ENCODE data around the gene CDC5L. TPM values are rescaled to one million over a fixed set of nuclear protein-coding genes. Genes with fewer than 3 reads are reported as not detected.

The CDC5L gene
- total RNA-seq, 1 donor from 2014 or later, result 16.5 TPM

DNA sequence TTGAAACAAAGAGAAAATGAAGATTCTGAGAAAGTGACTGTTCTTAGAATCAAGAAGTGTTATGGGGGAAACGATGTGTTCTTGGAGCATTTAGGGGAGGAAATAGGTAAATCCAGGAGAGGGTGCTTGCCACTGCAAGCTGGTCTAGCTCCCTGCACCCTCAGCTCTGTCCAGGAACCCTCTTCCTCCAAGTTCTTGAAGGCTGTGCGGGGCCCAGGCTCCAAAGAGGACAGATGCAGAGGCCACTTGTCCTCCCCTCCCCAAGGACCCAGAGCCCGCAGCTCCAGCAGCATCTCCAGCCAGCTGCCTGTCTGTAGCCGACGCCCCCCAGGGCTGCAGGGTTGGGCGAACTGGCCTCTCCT, 87.9 kb downstream of the CDC5L start:
- Histone ChIP-seq H3K27me3 (no peaks in the 10 kb centered on the region), H3K4me1 (peaks cover 4% of the 10 kb centered on the region), H3K9me3 (no peaks in the 10 kb centered on the region), H3K27ac (no peak overlapping the region), H3K36me3 (no peaks in the 10 kb centered on the region), H3K4me3 (no peak overlapping the region)
- DNase-seq (ENCODE audit: extremely low spot score in 2 of 2), result no peak
- intact Hi-C loops (cut with DNase I), result loop anchor here (10.0 kb wide), 1 partner anchor 1239 kb away; no protein-coding TSS in a partner anchor
- TF ChIP-seq POLR2AphosphoS5 (IDR thresholded peaks at IDR 0.05; ENCODE audit: insufficient read depth in 1 of 2, low read depth in 1 of 2) (no peak), POLR2A (IDR thresholded peaks at IDR 0.05) (no peak)
- TF ChIP-seq, protein P1, sequence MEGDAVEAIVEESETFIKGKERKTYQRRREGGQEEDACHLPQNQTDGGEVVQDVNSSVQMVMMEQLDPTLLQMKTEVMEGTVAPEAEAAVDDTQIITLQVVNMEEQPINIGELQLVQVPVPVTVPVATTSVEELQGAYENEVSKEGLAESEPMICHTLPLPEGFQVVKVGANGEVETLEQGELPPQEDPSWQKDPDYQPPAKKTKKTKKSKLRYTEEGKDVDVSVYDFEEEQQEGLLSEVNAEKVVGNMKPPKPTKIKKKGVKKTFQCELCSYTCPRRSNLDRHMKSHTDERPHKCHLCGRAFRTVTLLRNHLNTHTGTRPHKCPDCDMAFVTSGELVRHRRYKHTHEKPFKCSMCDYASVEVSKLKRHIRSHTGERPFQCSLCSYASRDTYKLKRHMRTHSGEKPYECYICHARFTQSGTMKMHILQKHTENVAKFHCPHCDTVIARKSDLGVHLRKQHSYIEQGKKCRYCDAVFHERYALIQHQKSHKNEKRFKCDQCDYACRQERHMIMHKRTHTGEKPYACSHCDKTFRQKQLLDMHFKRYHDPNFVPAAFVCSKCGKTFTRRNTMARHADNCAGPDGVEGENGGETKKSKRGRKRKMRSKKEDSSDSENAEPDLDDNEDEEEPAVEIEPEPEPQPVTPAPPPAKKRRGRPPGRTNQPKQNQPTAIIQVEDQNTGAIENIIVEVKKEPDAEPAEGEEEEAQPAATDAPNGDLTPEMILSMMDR (IDR thresholded peaks at IDR 0.05), result no peak

DNA sequence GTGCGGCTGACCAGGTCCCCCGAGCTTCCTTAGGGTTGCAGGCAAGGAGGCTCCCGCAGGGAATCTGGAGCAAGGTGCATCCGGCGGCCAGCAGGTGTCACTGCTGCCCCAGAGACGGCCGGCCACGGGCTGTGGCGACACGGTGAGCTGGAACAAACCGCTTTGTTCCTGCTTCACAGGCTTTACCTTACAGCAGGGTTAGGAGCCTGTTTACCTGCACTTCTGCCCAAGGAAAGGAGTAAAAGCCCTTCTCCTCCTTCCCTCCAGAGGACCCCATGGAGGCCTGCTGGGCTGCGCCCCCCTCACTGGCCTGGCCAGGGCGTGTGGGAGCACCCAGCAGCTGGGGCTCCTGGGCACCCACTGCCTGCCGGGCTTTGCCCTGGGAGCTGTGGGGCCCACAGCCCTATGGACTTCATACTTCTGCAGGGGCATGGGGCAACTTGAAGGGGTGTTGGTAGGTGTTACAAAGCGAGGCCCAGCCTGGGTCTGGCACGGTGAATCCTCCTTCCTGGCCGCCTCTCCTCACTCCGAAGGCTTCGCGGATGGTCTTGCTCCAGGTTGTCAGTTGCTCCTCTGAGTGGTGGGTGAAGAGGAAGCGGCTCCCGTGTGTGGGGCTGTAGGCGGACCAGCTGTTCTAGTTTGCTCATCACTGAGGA, 88.4 kb downstream of the CDC5L start:
- Histone ChIP-seq H3K36me3 (no peaks in the 10 kb centered on the region), H3K4me3 (no peak overlapping the region), H3K27me3 (no peaks in the 10 kb centered on the region), H3K4me1 (peaks cover 4% of the 10 kb centered on the region), H3K27ac (no peak overlapping the region), H3K9me3 (no peaks in the 10 kb centered on the region)
- TF ChIP-seq, protein P1 (IDR thresholded peaks at IDR 0.05), result peak; percentile 78 to 87 (median 84)
- no peak for TF ChIP-seq POLR2A (IDR thresholded peaks at IDR 0.05)
- peak; percentile 18 to 31 for TF ChIP-seq POLR2AphosphoS5 (IDR thresholded peaks at IDR 0.05; ENCODE audit: insufficient read depth in 1 of 2, low read depth in 1 of 2)
- no peak for DNase-seq (ENCODE audit: extremely low spot score in 2 of 2)
- intact Hi-C loops (cut with DNase I), result loop anchor here (10.0 kb wide), 1 partner anchor 1239 kb away; no protein-coding TSS in a partner anchor

DNA sequence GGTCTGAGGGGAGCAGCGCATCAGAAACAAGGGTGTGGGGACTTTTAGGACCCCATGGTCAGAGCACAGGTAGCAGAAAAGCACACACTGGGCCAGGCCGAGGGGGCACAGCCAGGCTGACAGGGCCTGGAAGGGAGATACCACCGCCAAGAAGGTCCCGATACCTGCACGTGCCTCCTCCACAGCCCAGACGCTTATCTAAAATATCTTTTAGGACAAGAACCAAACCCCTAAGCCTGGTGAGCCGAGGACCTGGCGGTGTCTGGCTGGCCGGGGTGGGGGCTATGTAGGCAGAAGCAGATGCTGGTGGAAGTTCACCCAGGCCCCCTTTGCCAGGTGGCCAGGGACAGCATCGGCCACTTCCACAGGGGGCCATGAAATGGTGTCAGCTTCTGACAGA, 89.3 kb downstream of the CDC5L start:
- TF ChIP-seq POLR2A (IDR thresholded peaks at IDR 0.05) (no peak), POLR2AphosphoS5 (IDR thresholded peaks at IDR 0.05; ENCODE audit: insufficient read depth in 1 of 2, low read depth in 1 of 2) (no peak)
- TF ChIP-seq, protein P1 (IDR thresholded peaks at IDR 0.05), result no peak
- intact Hi-C loops (cut with DNase I), result loop anchor here (10.0 kb wide), 1 partner anchor 1238 kb away; no protein-coding TSS in a partner anchor

DNA sequence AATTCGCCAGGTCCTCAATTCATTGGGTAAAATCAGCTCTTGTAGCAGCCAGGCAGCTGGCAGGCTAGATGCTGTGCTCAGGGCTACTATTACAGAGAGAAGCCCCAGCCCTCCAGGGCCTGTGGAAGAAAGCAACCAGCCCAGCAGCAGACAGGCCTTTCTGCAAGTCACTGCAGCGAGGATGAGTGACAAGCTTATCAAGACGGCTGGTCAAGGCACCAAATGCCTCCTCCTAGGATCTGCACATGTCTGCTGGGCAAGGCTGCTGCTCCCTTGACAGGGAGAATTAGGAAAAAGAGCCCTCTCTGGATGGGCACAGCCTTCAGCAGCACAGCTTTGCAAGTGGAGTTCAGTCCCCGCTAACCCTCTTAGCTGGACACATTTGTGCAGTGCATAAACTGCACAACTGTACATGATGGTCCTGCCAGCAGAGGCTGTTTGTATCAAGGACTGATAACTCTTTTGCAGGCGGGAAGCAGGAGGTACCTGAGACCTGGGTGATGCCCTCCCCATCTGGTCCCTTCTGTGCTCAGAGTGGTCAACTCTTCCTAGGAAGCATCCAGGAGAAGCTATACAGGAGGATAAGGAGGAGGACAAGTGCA, 89.9 kb downstream of the CDC5L start:
- intact Hi-C loops (cut with DNase I), result loop anchor here (10.0 kb wide), 1 partner anchor 1237 kb away; no protein-coding TSS in a partner anchor
- Histone ChIP-seq H3K4me3 (no peak overlapping the region), H3K27ac (no peak overlapping the region), H3K9me3 (no peaks in the 10 kb centered on the region), H3K36me3 (no peaks in the 10 kb centered on the region), H3K4me1 (peaks cover 4% of the 10 kb centered on the region), H3K27me3 (no peaks in the 10 kb centered on the region)
- DNase-seq (ENCODE audit: extremely low spot score in 2 of 2), result no peak
- TF ChIP-seq, protein P1 (IDR thresholded peaks at IDR 0.05), result no peak
- TF ChIP-seq POLR2AphosphoS5 (IDR thresholded peaks at IDR 0.05; ENCODE audit: insufficient read depth in 1 of 2, low read depth in 1 of 2), result no peak
- TF ChIP-seq POLR2A (IDR thresholded peaks at IDR 0.05), result no peak

More for the DNA sequence above, 89.3 kb downstream of the CDC5L start:
- DNase-seq (ENCODE audit: extremely low spot score in 2 of 2), result no peak
- H3K27me3 ChIP-seq, result no peaks in the 10 kb centered on the region
- no peak overlapping the region for H3K27ac ChIP-seq
- H3K4me1 ChIP-seq, result peaks cover 4% of the 10 kb centered on the region
- no peaks in the 10 kb centered on the region for H3K36me3 ChIP-seq
- H3K4me3 ChIP-seq, result no peak overlapping the region
- no peaks in the 10 kb centered on the region for H3K9me3 ChIP-seq

DNA sequence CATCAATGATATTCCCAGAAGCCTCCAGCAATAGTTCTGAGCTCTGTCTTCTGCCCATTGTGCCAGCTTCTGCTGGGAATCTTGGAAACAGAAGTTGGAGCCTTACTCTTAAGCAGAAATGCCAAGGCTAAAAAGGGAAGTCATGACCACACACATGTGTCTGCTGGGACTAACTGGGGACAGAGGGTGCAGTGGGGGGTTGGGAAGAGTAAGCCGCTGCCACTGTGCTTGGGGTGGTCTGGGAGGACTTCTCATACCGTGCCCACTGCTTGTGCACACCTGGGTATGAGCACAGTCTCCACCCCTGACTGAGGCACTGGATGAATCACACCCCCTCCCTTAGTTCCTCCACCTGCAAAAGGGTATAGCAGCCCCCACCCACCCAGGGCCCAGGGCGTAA, 90.7 kb downstream of the CDC5L start:
- no peaks in the 10 kb centered on the region for H3K9me3 ChIP-seq
- H3K4me3 ChIP-seq, result no peak overlapping the region
- H3K36me3 ChIP-seq, result no peaks in the 10 kb centered on the region
- H3K27me3 ChIP-seq, result no peaks in the 10 kb centered on the region
- TF ChIP-seq POLR2A (IDR thresholded peaks at IDR 0.05) (no peak), POLR2AphosphoS5 (IDR thresholded peaks at IDR 0.05; ENCODE audit: insufficient read depth in 1 of 2, low read depth in 1 of 2) (no peak)
- TF ChIP-seq, protein P1 (IDR thresholded peaks at IDR 0.05), result no peak
- H3K27ac ChIP-seq, result no peak overlapping the region
- peaks cover 4% of the 10 kb centered on the region for H3K4me1 ChIP-seq
- no peak for DNase-seq (ENCODE audit: extremely low spot score in 2 of 2)
- intact Hi-C loops (cut with DNase I), result loop anchor here (10.0 kb wide), 1 partner anchor 1237 kb away; no protein-coding TSS in a partner anchor
